ENCODE measurements around the gene ARID3C. TPM values are rescaled to one million over a fixed set of nuclear protein-coding genes. Genes with fewer than 3 reads are reported as not detected.
A peak's percentile ranks its signal among the peaks of the same experiment; 100 is the strongest.

The ARID3C gene
- total and polyA plus RNA-seq, 10 donors: not detected

DNA sequence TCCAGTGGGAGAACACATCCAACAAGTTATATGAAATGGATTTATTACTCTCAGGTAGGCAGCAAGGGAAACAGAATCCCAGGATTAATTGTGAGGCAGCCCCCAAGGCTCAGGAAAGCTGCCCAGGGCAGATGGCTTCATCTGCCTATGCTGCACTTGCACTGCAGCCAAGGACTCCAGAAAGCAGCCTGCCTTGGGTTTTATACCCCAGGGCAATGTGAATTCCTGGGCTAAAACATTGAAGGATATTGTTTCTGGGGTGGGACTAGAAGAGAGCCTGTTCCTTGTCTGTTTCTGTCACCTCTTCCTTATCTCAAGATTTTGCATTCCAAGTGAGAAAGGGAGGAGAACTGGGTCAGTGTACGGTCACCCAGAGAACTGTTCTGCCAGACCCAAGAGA lies 42.4 kb upstream of the ARID3C start:
- WGBS, 5 donors: 81 to 100% (median 94%) methylated on average over 1 of the region's 1 CpG
- H3K4me1 ChIP-seq: peaks cover 0 to 15% (median 4%) of the 10 kb centered on the region in 6 donors
- no peak for DNase-seq
- H3K9me3 ChIP-seq: peaks cover 0 to 18% (median 13%) of the 10 kb centered on the region in 8 donors
- H3K27ac ChIP-seq: no peak overlapping the region
- intact Hi-C loops (cut with DNase I; ENCODE audit: low total_unique reads): no loop called here
- TF ChIP-seq, protein P1, sequence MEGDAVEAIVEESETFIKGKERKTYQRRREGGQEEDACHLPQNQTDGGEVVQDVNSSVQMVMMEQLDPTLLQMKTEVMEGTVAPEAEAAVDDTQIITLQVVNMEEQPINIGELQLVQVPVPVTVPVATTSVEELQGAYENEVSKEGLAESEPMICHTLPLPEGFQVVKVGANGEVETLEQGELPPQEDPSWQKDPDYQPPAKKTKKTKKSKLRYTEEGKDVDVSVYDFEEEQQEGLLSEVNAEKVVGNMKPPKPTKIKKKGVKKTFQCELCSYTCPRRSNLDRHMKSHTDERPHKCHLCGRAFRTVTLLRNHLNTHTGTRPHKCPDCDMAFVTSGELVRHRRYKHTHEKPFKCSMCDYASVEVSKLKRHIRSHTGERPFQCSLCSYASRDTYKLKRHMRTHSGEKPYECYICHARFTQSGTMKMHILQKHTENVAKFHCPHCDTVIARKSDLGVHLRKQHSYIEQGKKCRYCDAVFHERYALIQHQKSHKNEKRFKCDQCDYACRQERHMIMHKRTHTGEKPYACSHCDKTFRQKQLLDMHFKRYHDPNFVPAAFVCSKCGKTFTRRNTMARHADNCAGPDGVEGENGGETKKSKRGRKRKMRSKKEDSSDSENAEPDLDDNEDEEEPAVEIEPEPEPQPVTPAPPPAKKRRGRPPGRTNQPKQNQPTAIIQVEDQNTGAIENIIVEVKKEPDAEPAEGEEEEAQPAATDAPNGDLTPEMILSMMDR (IDR thresholded peaks at IDR 0.05 in 8 of 11, conservative IDR thresholded peaks at IDR 0.05 in 3 of 11): no peak
- TF ChIP-seq POLR2AphosphoS5 (IDR thresholded peaks at IDR 0.05) (no peak), POLR2A (IDR thresholded peaks at IDR 0.05) (no peak)
- H3K36me3 ChIP-seq: peaks cover 0 to 16% (median 0%) of the 10 kb centered on the region in 6 donors
- no peak overlapping the region for H3K4me3 ChIP-seq
- H3K27me3 ChIP-seq (replicated peaks in 1 of 7): no peaks in the 10 kb centered on the region

DNA sequence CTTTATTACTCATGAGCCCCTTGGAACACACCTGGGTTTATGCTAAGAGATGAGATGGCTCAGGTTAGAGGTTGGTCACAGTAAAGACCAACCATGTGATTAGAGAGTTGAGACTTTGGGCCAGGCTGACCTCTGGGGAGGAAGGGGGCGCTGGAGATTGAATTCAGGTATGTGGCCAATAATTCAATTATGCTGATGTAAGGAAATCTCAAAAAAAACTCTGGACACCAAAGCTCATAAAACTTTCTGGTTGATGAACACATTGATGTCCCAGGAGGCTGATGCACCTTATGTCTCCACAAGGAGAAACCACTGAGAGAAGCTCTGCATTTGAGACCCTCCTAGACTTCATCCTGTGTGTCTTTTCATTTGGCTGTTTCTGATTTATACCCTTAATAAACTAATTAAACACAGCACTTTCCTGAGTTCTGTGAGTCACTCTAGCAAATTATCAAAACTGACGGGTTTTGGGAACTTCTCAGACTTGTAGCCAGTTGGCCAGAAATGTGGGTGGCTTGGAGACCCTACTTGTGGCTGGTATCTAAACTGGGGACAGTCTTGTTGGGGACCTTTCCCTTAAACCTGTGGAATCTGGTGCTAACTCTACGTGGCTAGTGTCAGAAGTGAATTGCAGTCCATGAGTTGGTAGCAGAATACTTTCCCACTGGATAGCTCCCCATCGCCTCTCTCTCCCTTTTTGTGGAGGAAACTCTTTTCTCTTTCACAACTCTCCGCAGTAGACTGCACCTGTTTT lies 41.1 kb upstream of the ARID3C start:
- WGBS, 5 donors: 85 to 95% (median 92%) methylated on average over 5 of the region's 5 CpGs

DNA sequence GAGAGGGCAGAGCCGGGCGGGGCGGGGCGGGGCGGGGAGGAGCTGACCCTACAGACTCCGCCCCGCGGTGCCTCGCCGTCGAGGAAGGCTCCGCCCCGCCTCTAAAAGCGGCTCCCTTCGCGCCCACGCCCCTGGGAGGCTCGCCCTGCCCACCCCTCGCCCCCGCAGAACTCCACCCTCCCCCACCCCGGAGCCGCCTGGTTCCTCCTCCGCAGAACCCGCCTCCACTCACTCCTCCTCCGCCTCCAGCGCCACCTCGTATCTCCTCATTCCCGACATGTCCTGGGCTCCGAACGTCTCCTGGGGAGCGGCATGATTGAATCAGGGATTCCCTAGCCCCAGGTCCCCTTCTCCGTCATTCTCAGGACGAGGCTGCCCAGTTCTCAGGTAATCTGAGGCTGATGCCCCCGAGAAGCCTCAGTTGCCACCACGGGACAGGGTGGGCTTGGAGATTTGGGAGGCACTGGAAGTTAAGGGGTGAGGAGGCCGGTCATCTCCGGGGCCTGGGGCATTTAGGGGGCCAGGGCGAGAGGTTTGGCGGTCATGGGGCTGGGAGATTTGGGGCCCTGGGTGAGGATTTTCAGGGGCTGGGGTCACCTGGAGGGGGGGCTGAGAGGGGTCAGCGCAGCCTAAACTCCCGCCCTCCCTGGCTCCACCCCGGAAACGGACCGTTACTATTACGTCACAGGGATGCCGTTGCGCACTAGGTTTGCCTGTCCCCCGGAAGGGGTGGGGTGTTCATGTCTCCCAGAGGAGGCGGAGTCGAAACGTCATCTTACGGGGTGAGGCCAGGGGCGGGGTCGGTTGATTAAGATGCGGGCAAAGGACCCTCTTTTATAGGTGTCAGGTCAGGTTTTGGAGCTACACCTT lies 36.8 kb upstream of the ARID3C start:
- peak; percentile 97 for DNase-seq
- TF ChIP-seq, protein P1 (IDR thresholded peaks at IDR 0.05 in 8 of 11, conservative IDR thresholded peaks at IDR 0.05 in 3 of 11): peak in 2 of 11 experiments; percentile 16 to 41
- peak; percentile 78 to 93 (median 86) for TF ChIP-seq POLR2AphosphoS5 (IDR thresholded peaks at IDR 0.05)
- TF ChIP-seq POLR2A (IDR thresholded peaks at IDR 0.05): no peak
- Histone ChIP-seq H3K36me3 (peaks cover 0 to 29% (median 0%) of the 10 kb centered on the region in 6 donors), H3K27ac (peak overlapping the region; percentile 82 to 98 (median 97)), H3K4me1 (peaks cover 3 to 46% (median 21%) of the 10 kb centered on the region in 6 donors), H3K4me3 (peak overlapping the region; percentile 45 to 76 (median 60)), H3K27me3 (replicated peaks in 1 of 7) (no peaks in the 10 kb centered on the region), H3K9me3 (peaks cover 0 to 16% (median 12%) of the 10 kb centered on the region in 8 donors)
- 1 to 6% (median 5%) methylated on average over 30 to 55 of the region's 55 CpGs for WGBS, 5 donors
- intact Hi-C loops (cut with DNase I; ENCODE audit: low total_unique reads): no loop called here

More for the DNA sequence above, 41.1 kb upstream of the ARID3C start:
- Histone ChIP-seq H3K9me3 (peaks cover 0 to 18% (median 13%) of the 10 kb centered on the region in 8 donors), H3K4me1 (peaks cover 0 to 26% (median 10%) of the 10 kb centered on the region in 6 donors), H3K27me3 (replicated peaks in 1 of 7) (no peaks in the 10 kb centered on the region), H3K4me3 (no peak overlapping the region), H3K36me3 (peaks cover 0 to 16% (median 0%) of the 10 kb centered on the region in 6 donors), H3K27ac (no peak overlapping the region)
- DNase-seq: no peak
- intact Hi-C loops (cut with DNase I; ENCODE audit: low total_unique reads): no loop called here
- TF ChIP-seq, protein P1 (IDR thresholded peaks at IDR 0.05 in 8 of 11, conservative IDR thresholded peaks at IDR 0.05 in 3 of 11): no peak
- TF ChIP-seq POLR2A (IDR thresholded peaks at IDR 0.05) (no peak), POLR2AphosphoS5 (IDR thresholded peaks at IDR 0.05) (no peak)

Measured in spleen (tissue), 11 donors.